GM18511 (cell line): ENCODE measurements around the gene SLC25A34.
"Not testable (repeated sequence)": the region's sequence is repeated elsewhere in the genome, so short reads cannot be mapped to it uniquely, and the experiment has no call there.

Experiments used
- ATAC-seq: cut with Tn5 transposase; IDR thresholded peaks from one replicate; pipeline ENCODE4 v1.9.1; 2021; ENCODE audit warnings: mild to moderate bottlenecking, moderate library complexity; ENCODE audit not compliant: unreplicated experiment

SLC25A34 gene

GRCh38 chr1:15736038-15736891, at the start of gene SLC25A34:
TSS of gene SLC25A34 (plus strand) at chr1:15736258. CDS start at chr1:15736486, 228 bp downstream.
- ATAC-seq, result no peak

GRCh38 chr1:15687446-15687845, 48.6 kb upstream of the SLC25A34 start:
- ATAC-seq, result no peak

GRCh38 chr1:15690317-15690716, 45.7 kb upstream of the SLC25A34 start:
- no peak for ATAC-seq

- no peak for ATAC-seq
These were observed 44.5 kb upstream of the SLC25A34 start for GRCh38 chr1:15691434-15692032.

GRCh38 chr1:15692121-15692682, 43.9 kb upstream of the SLC25A34 start:
- no peak for ATAC-seq

GRCh38 chr1:15693371-15693770, 42.7 kb upstream of the SLC25A34 start:
- no peak for ATAC-seq

- ATAC-seq, result peak; percentile 94
These were observed 39.0 kb upstream of the SLC25A34 start for GRCh38 chr1:15696956-15697521.

GRCh38 chr1:15698201-15698600, 37.9 kb upstream of the SLC25A34 start:
- no peak for ATAC-seq

GRCh38 chr1:15699321-15699720, 36.7 kb upstream of the SLC25A34 start:
- ATAC-seq, result not testable (repeated sequence)

- no peak for ATAC-seq
These were observed 35.5 kb upstream of the SLC25A34 start for GRCh38 chr1:15700508-15700907.

GRCh38 chr1:15701784-15702183, 34.3 kb upstream of the SLC25A34 start:
- ATAC-seq, result no peak

- no peak for ATAC-seq
These were observed 33.1 kb upstream of the SLC25A34 start for GRCh38 chr1:15702722-15703550.

- ATAC-seq, result no peak
These were observed 32.5 kb upstream of the SLC25A34 start for GRCh38 chr1:15703562-15703961.

- no peak for ATAC-seq
These were observed 31.4 kb upstream of the SLC25A34 start for GRCh38 chr1:15704526-15705183.

- ATAC-seq, result no peak
These were observed 30.9 kb upstream of the SLC25A34 start for GRCh38 chr1:15705184-15705566.

- no peak for ATAC-seq
These were observed 29.3 kb upstream of the SLC25A34 start for GRCh38 chr1:15706751-15707150.

GRCh38 chr1:15707239-15707925, 28.7 kb upstream of the SLC25A34 start:
- ATAC-seq, result no peak

- no peak for ATAC-seq
These were observed 27.4 kb upstream of the SLC25A34 start for GRCh38 chr1:15708486-15709137.

- no peak for ATAC-seq
These were observed 26.8 kb upstream of the SLC25A34 start for GRCh38 chr1:15709226-15709625.
